Measurements from ENCODE around the gene SDC1.

SDC1 gene

GRCh38 chr2:20198796-20199632 is 25.9 kb downstream of the SDC1 start:
- DNase-seq (ENCODE audit: extremely low spot score) = no peak
- no peak for TF ChIP-seq SP1 (IDR thresholded peaks at IDR 0.05)
- TF ChIP-seq ELF4 (IDR thresholded peaks at IDR 0.05) = no peak
- no peak for TF ChIP-seq FOXA1 (IDR thresholded peaks at IDR 0.05)
- TF ChIP-seq NFRKB (IDR thresholded peaks at IDR 0.05) = no peak
- TF ChIP-seq HDGF (IDR thresholded peaks at IDR 0.05; ENCODE audit: borderline replicate concordance) = no peak
- TF ChIP-seq ARNT (IDR thresholded peaks at IDR 0.05) = no peak
- TF ChIP-seq SUZ12 (IDR thresholded peaks at IDR 0.05) = no peak
- TF ChIP-seq TARDBP (IDR thresholded peaks at IDR 0.05) = no peak
- no peak for TF ChIP-seq LEF1 (IDR thresholded peaks at IDR 0.05; ENCODE audit: borderline replicate concordance)
- TF ChIP-seq FOXM1 (IDR thresholded peaks at IDR 0.05; ENCODE audit: borderline replicate concordance) = no peak
- no peak for TF ChIP-seq FOXK2 (IDR thresholded peaks at IDR 0.05)
- TF ChIP-seq, protein P1, sequence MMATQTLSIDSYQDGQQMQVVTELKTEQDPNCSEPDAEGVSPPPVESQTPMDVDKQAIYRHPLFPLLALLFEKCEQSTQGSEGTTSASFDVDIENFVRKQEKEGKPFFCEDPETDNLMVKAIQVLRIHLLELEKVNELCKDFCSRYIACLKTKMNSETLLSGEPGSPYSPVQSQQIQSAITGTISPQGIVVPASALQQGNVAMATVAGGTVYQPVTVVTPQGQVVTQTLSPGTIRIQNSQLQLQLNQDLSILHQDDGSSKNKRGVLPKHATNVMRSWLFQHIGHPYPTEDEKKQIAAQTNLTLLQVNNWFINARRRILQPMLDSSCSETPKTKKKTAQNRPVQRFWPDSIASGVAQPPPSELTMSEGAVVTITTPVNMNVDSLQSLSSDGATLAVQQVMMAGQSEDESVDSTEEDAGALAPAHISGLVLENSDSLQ (IDR thresholded peaks at IDR 0.05) = no peak
- TF ChIP-seq L3MBTL2 (conservative IDR thresholded peaks at IDR 0.05) = no peak
- TF ChIP-seq ZNF384 (IDR thresholded peaks at IDR 0.05) = no peak
- CTCF ChIA-PET = no interaction called here
- POLR2A ChIA-PET = no interaction called here

- ChIA-PET CTCF (interaction anchor here (1.1 kb wide), 1 partner anchor 27 kb away, joined by 3 read pairs; the partner anchor contains the start of gene SDC1), POLR2A (no interaction called here)
- TF ChIP-seq FOXK2 (IDR thresholded peaks at IDR 0.05) = no peak
- no peak for TF ChIP-seq SUZ12 (IDR thresholded peaks at IDR 0.05)
- TF ChIP-seq FOXM1 (IDR thresholded peaks at IDR 0.05; ENCODE audit: borderline replicate concordance) = no peak
- TF ChIP-seq NFRKB (IDR thresholded peaks at IDR 0.05) = no peak
- TF ChIP-seq BHLHE40 (IDR thresholded peaks at IDR 0.05; ENCODE audit: borderline replicate concordance) = no peak
- no peak for TF ChIP-seq SP1 (IDR thresholded peaks at IDR 0.05)
- TF ChIP-seq ARNT (IDR thresholded peaks at IDR 0.05) = no peak
- no peak for DNase-seq (ENCODE audit: extremely low spot score)
Measured at GRCh38 chr2:20198001-20198400, 26.9 kb downstream of the SDC1 start.

GRCh38 chr2:20197192-20197591 is 27.7 kb downstream of the SDC1 start:
- ChIA-PET POLR2A (interaction anchor here (0.8 kb wide), 1 partner anchor 15 kb away, joined by 4 read pairs; no protein-coding TSS in a partner anchor), CTCF (interaction anchor here (1.1 kb wide), 1 partner anchor 28 kb away, joined by 3 read pairs; the partner anchor contains the start of gene SDC1)
- TF ChIP-seq ARNT (IDR thresholded peaks at IDR 0.05) (no peak), SP1 (IDR thresholded peaks at IDR 0.05) (no peak), L3MBTL2 (conservative IDR thresholded peaks at IDR 0.05) (no peak), BHLHE40 (IDR thresholded peaks at IDR 0.05; ENCODE audit: borderline replicate concordance) (no peak), NFRKB (IDR thresholded peaks at IDR 0.05) (no peak), ZNF384 (IDR thresholded peaks at IDR 0.05) (no peak), ELF4 (IDR thresholded peaks at IDR 0.05) (no peak), FOXM1 (IDR thresholded peaks at IDR 0.05; ENCODE audit: borderline replicate concordance) (no peak), FOXA1 (IDR thresholded peaks at IDR 0.05) (no peak), CTBP1 (IDR thresholded peaks at IDR 0.05; ENCODE audit: borderline replicate concordance) (no peak), TARDBP (IDR thresholded peaks at IDR 0.05) (no peak), LEF1 (IDR thresholded peaks at IDR 0.05; ENCODE audit: borderline replicate concordance) (no peak), FOXK2 (IDR thresholded peaks at IDR 0.05) (no peak), HDGF (IDR thresholded peaks at IDR 0.05; ENCODE audit: borderline replicate concordance) (no peak), SUZ12 (IDR thresholded peaks at IDR 0.05) (no peak)
- TF ChIP-seq, protein P1 (IDR thresholded peaks at IDR 0.05) = no peak
- no peak for DNase-seq (ENCODE audit: extremely low spot score)

GRCh38 chr2:20196657-20197161 is 28.2 kb downstream of the SDC1 start:
- TF ChIP-seq ZNF384 (IDR thresholded peaks at IDR 0.05) (no peak), SUZ12 (IDR thresholded peaks at IDR 0.05) (no peak), L3MBTL2 (conservative IDR thresholded peaks at IDR 0.05) (no peak), FOXM1 (IDR thresholded peaks at IDR 0.05; ENCODE audit: borderline replicate concordance) (no peak)
- TF ChIP-seq, protein P1 (IDR thresholded peaks at IDR 0.05) = no peak
- no peak for DNase-seq (ENCODE audit: extremely low spot score)
- ChIA-PET POLR2A (interaction anchor here (0.8 kb wide), 1 partner anchor 16 kb away, joined by 4 read pairs; no protein-coding TSS in a partner anchor), CTCF (interaction anchor here (1.1 kb wide), 1 partner anchor 28 kb away, joined by 3 read pairs; the partner anchor contains the start of gene SDC1)

DNA sequence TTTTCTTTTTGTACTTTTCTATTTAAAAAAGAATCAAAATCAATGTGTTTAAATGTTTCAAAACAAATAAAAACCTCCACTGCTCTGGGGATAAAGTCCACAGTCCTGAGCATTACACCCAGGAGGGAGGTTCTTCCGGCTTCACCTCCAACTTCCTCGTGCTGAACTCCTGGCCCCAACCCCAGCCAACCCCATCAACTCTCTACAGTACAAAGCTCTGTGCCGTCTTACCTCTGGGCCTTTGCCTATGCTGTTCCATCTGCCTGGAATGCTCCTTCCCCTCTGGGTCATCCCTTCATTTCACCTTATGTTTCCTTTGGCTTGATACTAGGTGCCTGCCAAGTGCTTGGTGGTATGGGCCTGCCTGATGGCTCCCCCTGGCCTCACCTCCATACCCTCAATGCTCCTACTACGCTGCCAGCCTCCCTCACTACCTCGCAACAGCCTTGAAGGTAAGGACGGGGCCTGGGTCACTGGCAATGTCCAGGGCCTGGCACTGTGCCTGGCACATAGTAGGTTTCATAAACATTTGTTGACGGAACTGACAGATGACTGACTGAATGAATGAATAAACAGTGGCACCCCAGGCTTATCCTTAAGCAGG is 28.8 kb downstream of the SDC1 start:
- TF ChIP-seq, protein P1 (IDR thresholded peaks at IDR 0.05) = no peak
- TF ChIP-seq FOXA1 (IDR thresholded peaks at IDR 0.05) = no peak
- TF ChIP-seq L3MBTL2 (conservative IDR thresholded peaks at IDR 0.05) = no peak
- TF ChIP-seq HDGF (IDR thresholded peaks at IDR 0.05; ENCODE audit: borderline replicate concordance) = no peak
- TF ChIP-seq BHLHE40 (IDR thresholded peaks at IDR 0.05; ENCODE audit: borderline replicate concordance) = no peak
- no peak for TF ChIP-seq SUZ12 (IDR thresholded peaks at IDR 0.05)
- ChIA-PET POLR2A (no interaction called here), CTCF (no interaction called here)
- DNase-seq (ENCODE audit: extremely low spot score) = no peak

Measured in HEK293T (cell line).